ENCODE measurements around the gene OR1N1. TPM values are rescaled to one million over a fixed set of nuclear protein-coding genes. Genes with fewer than 3 reads are reported as not detected.

The OR1N1 gene
- total RNA-seq, 1 experiment from 2014 or later, result not detected

GRCh38 chr9:122477826-122478225, 49.3 kb downstream of the OR1N1 start, which contains the start of gene OR1J1:
TSS of gene OR1J1 (minus strand) at chr9:122477926. CDS start at chr9:122477926, 0 bp downstream.
- H2BK20ac ChIP-seq (ENCODE audit: low read depth, low read length, poor library complexity, severe bottlenecking), result no peak within 1 kb of the TSS
- H2BK15ac ChIP-seq (ENCODE audit: low read depth, low read length), result no peak within 1 kb of the TSS
- no peak within 1 kb of the TSS for H4K5ac ChIP-seq (ENCODE audit: insufficient read length, low read depth, low read length)
- no peak within 1 kb of the TSS for H3K27ac ChIP-seq (ENCODE audit: insufficient read length, low read depth, low read length)
- no peak within 1 kb of the TSS for H3K14ac ChIP-seq (ENCODE audit: insufficient read depth, low read length)
- no peak within 1 kb of the TSS for H4K91ac ChIP-seq (ENCODE audit: insufficient read length, low read depth, low read length)
- H2BK120ac ChIP-seq (ENCODE audit: low read depth, low read length, poor library complexity, severe bottlenecking), result no peak within 1 kb of the TSS
- H2AK5ac ChIP-seq (ENCODE audit: insufficient read length, low read length), result no peak within 1 kb of the TSS
- WGBS (ENCODE audit: extremely low coverage, insufficient read length, low lambda C conversion rate), result no CpG with 5 or more reads among the region's 6 CpGs
- Mint-ChIP-seq H3K4me1 (no peaks in the 10 kb centered on the region), H3K27me3 (ENCODE audit: low read depth) (peaks cover 8% of the 10 kb centered on the region; the same call in 1 of the 2 replicates), H3K9me3 (peaks cover 69 to 95% of the 10 kb centered on the region in 2 experiments), H3K27ac (no peak within 1 kb of the TSS), H3K36me3 (ENCODE audit: insufficient read depth in 1 of 3, low read depth in 3 of 3) (peaks cover 0 to 18% (median 0%) of the 10 kb centered on the region in 3 experiments; a peak in 3 of 7 replicates), H3K4me3 (no peak within 1 kb of the TSS)
- no peak for TF ChIP-seq CTCF (conservative IDR thresholded peaks at IDR 0.05)
- no peaks in the 10 kb centered on the region for H3K79me2 ChIP-seq (ENCODE audit: insufficient read depth, low read length)
- no peak within 1 kb of the TSS for H3K23ac ChIP-seq (ENCODE audit: insufficient read length, low read depth, low read length)
- H3K27me3 ChIP-seq (ENCODE audit: insufficient read depth, low read length), result no peaks in the 10 kb centered on the region
- no peak within 1 kb of the TSS for H4K8ac ChIP-seq (replicated peaks; ENCODE audit: insufficient read length, low read depth, low read length)
- H3K4me2 ChIP-seq (ENCODE audit: insufficient read depth, insufficient read length, low read length), result no peak within 1 kb of the TSS
- H3K18ac ChIP-seq (ENCODE audit: insufficient read length, low read depth, low read length), result no peak within 1 kb of the TSS
- H3K23me2 ChIP-seq (ENCODE audit: insufficient read length, low read depth, low read length, poor library complexity, severe bottlenecking), result no peaks in the 10 kb centered on the region
- H3K79me1 ChIP-seq (ENCODE audit: insufficient read depth, low read depth, low read length, poor library complexity, severe bottlenecking), result no peaks in the 10 kb centered on the region
- no peak within 1 kb of the TSS for H3K9ac ChIP-seq (ENCODE audit: extremely low read depth, insufficient read length, low read length)
- H3K4me1 ChIP-seq (ENCODE audit: insufficient read depth, low read length), result no peaks in the 10 kb centered on the region
- H3K9me3 ChIP-seq (ENCODE audit: control insufficient read depth, low read depth, low read length), result peaks cover 28% of the 10 kb centered on the region
- H3T11ph ChIP-seq (ENCODE audit: low read length), result no peak within 1 kb of the TSS
- no peak within 1 kb of the TSS for H2BK5ac ChIP-seq (ENCODE audit: insufficient read length, low read length)
- no peak within 1 kb of the TSS for H3K56ac ChIP-seq (ENCODE audit: insufficient read length, low read depth, low read length)
- no peak within 1 kb of the TSS for H2BK12ac ChIP-seq (ENCODE audit: insufficient read length, low read depth, low read length)
- no peak within 1 kb of the TSS for H3K4ac ChIP-seq (ENCODE audit: low read depth, low read length)
- H2AFZ ChIP-seq (ENCODE audit: low read length), result no peak within 1 kb of the TSS
- no peak for DNase-seq
- no peaks in the 10 kb centered on the region for H4K20me1 ChIP-seq (ENCODE audit: control insufficient read depth, insufficient read depth, insufficient read length)

All from H9 (cell line).